ENCODE measurements around the gene NXPE4.
"Not testable (repeated sequence)": the region's sequence is repeated elsewhere in the genome, so short reads cannot be mapped to it uniquely, and the experiment has no call there.

Gene NXPE4

GRCh38 chr11:114595571-114595970 lies at the start of gene NXPE4:
Gene NXPE4 (minus strand): TSS chr11:114595786. CDS start chr11:114594759, 1,027 bp downstream.
- DNase-seq: no peak

GRCh38 chr11:114639440-114639839 lies 43.9 kb upstream of the NXPE4 start:
- not testable (repeated sequence) for DNase-seq

- not testable (repeated sequence) for DNase-seq
Observed at GRCh38 chr11:114631445-114631965, 35.9 kb upstream of the NXPE4 start.

- DNase-seq: no peak
Observed at GRCh38 chr11:114625294-114625693, 29.7 kb upstream of the NXPE4 start.

- no peak for DNase-seq
Observed at GRCh38 chr11:114624455-114625207, 29.0 kb upstream of the NXPE4 start.

GRCh38 chr11:114623720-114624119 lies 28.1 kb upstream of the NXPE4 start:
- DNase-seq: no peak

GRCh38 chr11:114622858-114623257 lies 27.3 kb upstream of the NXPE4 start:
- no peak for DNase-seq

GRCh38 chr11:114621950-114622809 lies 26.6 kb upstream of the NXPE4 start:
- DNase-seq: no peak

- no peak for DNase-seq
Observed at GRCh38 chr11:114621072-114621471, 25.5 kb upstream of the NXPE4 start.

- no peak for DNase-seq
Observed at GRCh38 chr11:114619659-114620173, 24.1 kb upstream of the NXPE4 start.

- no peak for DNase-seq
Observed at GRCh38 chr11:114618139-114618538, 22.6 kb upstream of the NXPE4 start.

- DNase-seq: no peak
Observed at GRCh38 chr11:114617157-114618124, 21.9 kb upstream of the NXPE4 start.

GRCh38 chr11:114616516-114616915 lies 20.9 kb upstream of the NXPE4 start:
- DNase-seq: no peak

- no peak for DNase-seq
Observed at GRCh38 chr11:114615448-114616361, 20.1 kb upstream of the NXPE4 start.

- DNase-seq: no peak
Observed at GRCh38 chr11:114614127-114614720, 18.6 kb upstream of the NXPE4 start.

GRCh38 chr11:114613094-114613493 lies 17.5 kb upstream of the NXPE4 start:
- not testable (repeated sequence) for DNase-seq

GRCh38 chr11:114612686-114613085 lies 17.1 kb upstream of the NXPE4 start:
- DNase-seq: no peak

GRCh38 chr11:114612199-114612598 lies 16.6 kb upstream of the NXPE4 start:
- DNase-seq: not testable (repeated sequence)

GRCh38 chr11:114610984-114611944 lies 15.7 kb upstream of the NXPE4 start:
- no peak for DNase-seq

Measured in DMS79 (cell line).